Measurements from ENCODE around the gene IFNA2. TPM values are rescaled to one million over a fixed set of nuclear protein-coding genes. Genes with fewer than 3 reads are reported as not detected.

The IFNA2 gene
- total RNA-seq, 1 experiment from 2014 or later = not detected

DNA sequence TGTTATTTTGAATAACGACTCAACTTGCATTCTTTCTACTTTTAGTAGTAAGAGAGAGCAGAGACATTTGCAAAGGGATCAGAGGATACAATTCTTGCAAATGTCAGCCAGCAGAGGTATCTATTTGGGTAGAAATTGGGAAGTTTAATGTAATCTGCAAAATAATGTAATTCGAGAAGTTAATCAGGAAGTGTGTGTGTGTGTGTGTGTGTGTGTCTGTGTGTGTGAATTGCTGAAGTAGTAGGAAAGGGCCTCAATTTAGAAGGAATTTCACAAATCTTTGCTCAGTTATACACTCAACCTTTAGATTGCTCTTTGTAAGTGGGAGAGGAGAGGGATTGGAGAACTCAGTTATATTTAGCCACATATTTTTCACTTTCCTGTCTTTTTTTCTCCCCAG, 44.0 kb upstream of the IFNA2 start:
- BruUV-seq (replicated peaks) = no TSS peak
- CTCF ChIA-PET = no interaction called here
- Mint-ChIP-seq H3K27me3 (ENCODE audit: unreplicated experiment) (peaks cover 8% of the 10 kb centered on the region), H3K4me3 (ENCODE audit: low read depth, unreplicated experiment) (no peak overlapping the region), H3K9me3 (ENCODE audit: low read depth, unreplicated experiment) (no peaks in the 10 kb centered on the region), H3K4me1 (ENCODE audit: low read depth, unreplicated experiment) (no peaks in the 10 kb centered on the region), H3K27ac (ENCODE audit: unreplicated experiment) (no peak overlapping the region), H3K36me3 (ENCODE audit: insufficient read depth, unreplicated experiment) (no peaks in the 10 kb centered on the region)
- intact Hi-C loops (cut with micrococcal nuclease; ENCODE audit: unreplicated experiment) = no loop called here
- TF ChIP-seq CTCF (IDR thresholded peaks at IDR 0.05; ENCODE audit: unreplicated experiment) = no peak
- no peak for DNase-seq

DNA sequence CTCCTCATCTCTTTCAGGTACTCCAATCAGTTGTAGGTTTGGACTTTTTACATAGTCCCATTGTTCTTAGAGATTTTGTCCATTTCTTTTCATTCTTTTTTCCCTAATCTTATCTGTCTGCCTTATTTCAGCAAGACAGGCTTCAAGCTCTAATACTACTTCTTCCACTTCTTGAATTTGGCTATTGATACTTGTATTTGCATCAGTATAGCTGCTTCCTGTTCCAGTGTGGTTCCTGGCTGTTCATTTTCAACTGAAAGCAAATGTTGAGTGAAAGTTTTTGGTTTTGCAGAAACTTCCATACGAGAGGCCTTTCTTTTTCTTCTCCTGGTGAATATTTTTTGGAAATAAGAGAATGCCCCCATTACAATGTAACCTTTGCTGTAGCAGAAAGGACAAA, 43.0 kb upstream of the IFNA2 start:
- Mint-ChIP-seq H3K27me3 (ENCODE audit: unreplicated experiment) (peaks cover 8% of the 10 kb centered on the region), H3K36me3 (ENCODE audit: insufficient read depth, unreplicated experiment) (no peaks in the 10 kb centered on the region), H3K9me3 (ENCODE audit: low read depth, unreplicated experiment) (no peaks in the 10 kb centered on the region), H3K27ac (ENCODE audit: unreplicated experiment) (no peak overlapping the region), H3K4me3 (ENCODE audit: low read depth, unreplicated experiment) (no peak overlapping the region), H3K4me1 (ENCODE audit: low read depth, unreplicated experiment) (no peaks in the 10 kb centered on the region)
- no TSS peak for BruUV-seq (replicated peaks)
- no peak for DNase-seq
- intact Hi-C loops (cut with micrococcal nuclease; ENCODE audit: unreplicated experiment) = no loop called here
- CTCF ChIA-PET = no interaction called here
- TF ChIP-seq CTCF (IDR thresholded peaks at IDR 0.05; ENCODE audit: unreplicated experiment) = no peak

DNA sequence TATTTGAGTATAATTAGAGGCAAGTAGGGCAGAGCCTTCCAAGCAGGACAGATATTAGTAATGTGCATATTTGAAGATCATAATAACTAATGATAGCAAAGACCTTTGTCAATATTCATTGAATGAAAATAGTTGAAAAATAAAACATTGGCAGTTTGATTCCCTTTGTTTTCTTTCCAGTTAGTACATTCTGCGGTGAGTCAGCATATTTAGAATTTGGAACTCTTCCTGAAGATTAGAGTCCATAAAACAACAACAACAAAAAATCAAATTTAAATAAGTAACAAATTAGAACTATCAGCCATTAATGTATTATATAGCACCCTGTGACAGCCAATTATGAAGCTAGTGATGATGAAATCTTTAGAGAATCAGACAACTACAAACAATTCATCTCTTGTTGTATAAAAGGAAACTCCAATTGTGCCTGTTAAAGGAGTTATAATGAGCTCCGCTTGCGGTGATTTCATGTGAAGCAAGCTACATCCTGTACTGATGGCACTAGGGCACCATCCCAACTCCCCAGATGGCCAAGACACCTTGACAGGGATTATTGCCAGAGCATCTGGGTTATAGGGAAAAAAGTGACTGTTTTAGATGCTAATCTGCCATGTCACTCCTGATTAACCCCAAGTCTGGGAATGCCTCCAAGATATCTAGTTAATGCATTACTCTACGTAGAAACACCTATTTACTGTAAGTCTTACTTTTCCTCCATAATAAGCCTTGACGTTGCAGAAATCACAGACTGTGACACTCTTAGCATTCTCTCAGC, 30.5 kb upstream of the IFNA2 start:
- no peaks in the 10 kb centered on the region for H3K27me3 Mint-ChIP-seq (ENCODE audit: unreplicated experiment)
- H3K27ac Mint-ChIP-seq (ENCODE audit: unreplicated experiment) = peak overlapping the region; percentile 69
- no peak for TF ChIP-seq CTCF (IDR thresholded peaks at IDR 0.05; ENCODE audit: unreplicated experiment)
- CTCF ChIA-PET = interaction anchor here (1.4 kb wide), 1 partner anchor 19 kb away, joined by 5 read pairs; no protein-coding TSS in a partner anchor
- intact Hi-C loops (cut with micrococcal nuclease; ENCODE audit: unreplicated experiment) = no loop called here
- H3K4me3 Mint-ChIP-seq (ENCODE audit: low read depth, unreplicated experiment) = no peak overlapping the region
- BruUV-seq (replicated peaks) = no TSS peak
- H3K4me1 Mint-ChIP-seq (ENCODE audit: low read depth, unreplicated experiment) = peaks cover 37% of the 10 kb centered on the region
- no peaks in the 10 kb centered on the region for H3K9me3 Mint-ChIP-seq (ENCODE audit: low read depth, unreplicated experiment)
- H3K36me3 Mint-ChIP-seq (ENCODE audit: insufficient read depth, unreplicated experiment) = no peaks in the 10 kb centered on the region
- peak; percentile 18 for DNase-seq

- no peak for DNase-seq
- Mint-ChIP-seq H3K36me3 (ENCODE audit: insufficient read depth, unreplicated experiment) (no peaks in the 10 kb centered on the region), H3K4me1 (ENCODE audit: low read depth, unreplicated experiment) (peaks cover 37% of the 10 kb centered on the region), H3K4me3 (ENCODE audit: low read depth, unreplicated experiment) (no peak overlapping the region), H3K27ac (ENCODE audit: unreplicated experiment) (no peak overlapping the region), H3K27me3 (ENCODE audit: unreplicated experiment) (no peaks in the 10 kb centered on the region), H3K9me3 (ENCODE audit: low read depth, unreplicated experiment) (no peaks in the 10 kb centered on the region)
- no TSS peak for BruUV-seq (replicated peaks)
- no peak for TF ChIP-seq CTCF (IDR thresholded peaks at IDR 0.05; ENCODE audit: unreplicated experiment)
- intact Hi-C loops (cut with micrococcal nuclease; ENCODE audit: unreplicated experiment) = no loop called here
- CTCF ChIA-PET = no interaction called here
Observed at GRCh38 chr9:21414220-21414940, 29.2 kb upstream of the IFNA2 start.
